ENCODE data around the gene DCBLD2.

Gene DCBLD2

GRCh38 chr3:98829246-98829832, 72.2 kb downstream of the DCBLD2 start:
- no peak overlapping the region for H3K4me3 ChIP-seq (ENCODE audit: low read depth, low read length)
- DNase-seq (ENCODE audit: low read depth), result no peak
- TF ChIP-seq CTCF (IDR thresholded peaks at IDR 0.05; ENCODE audit: control insufficient read depth, extremely low read depth, insufficient read depth), result no peak

- H3K4me3 ChIP-seq (ENCODE audit: low read depth, low read length), result no peak overlapping the region
- TF ChIP-seq CTCF (IDR thresholded peaks at IDR 0.05; ENCODE audit: control insufficient read depth, extremely low read depth, insufficient read depth), result no peak
- no peak for DNase-seq (ENCODE audit: low read depth)
Measured at GRCh38 chr3:98827221-98827920, 74.1 kb downstream of the DCBLD2 start.

GRCh38 chr3:98826126-98826525, 75.4 kb downstream of the DCBLD2 start:
- H3K4me3 ChIP-seq (ENCODE audit: low read depth, low read length), result no peak overlapping the region
- DNase-seq (ENCODE audit: low read depth), result no peak
- TF ChIP-seq CTCF (IDR thresholded peaks at IDR 0.05; ENCODE audit: control insufficient read depth, extremely low read depth, insufficient read depth), result no peak

GRCh38 chr3:98824256-98824655, 77.2 kb downstream of the DCBLD2 start:
- DNase-seq (ENCODE audit: low read depth), result no peak
- H3K4me3 ChIP-seq (ENCODE audit: low read depth, low read length), result no peak overlapping the region
- TF ChIP-seq CTCF (IDR thresholded peaks at IDR 0.05; ENCODE audit: control insufficient read depth, extremely low read depth, insufficient read depth), result no peak

- H3K4me3 ChIP-seq (ENCODE audit: low read depth, low read length), result no peak overlapping the region
- DNase-seq (ENCODE audit: low read depth), result no peak
- no peak for TF ChIP-seq CTCF (IDR thresholded peaks at IDR 0.05; ENCODE audit: control insufficient read depth, extremely low read depth, insufficient read depth)
Measured at GRCh38 chr3:98823791-98824190, 77.7 kb downstream of the DCBLD2 start.

- TF ChIP-seq CTCF (IDR thresholded peaks at IDR 0.05; ENCODE audit: control insufficient read depth, extremely low read depth, insufficient read depth), result no peak
- H3K4me3 ChIP-seq (ENCODE audit: low read depth, low read length), result no peak overlapping the region
- DNase-seq (ENCODE audit: low read depth), result no peak
Measured at GRCh38 chr3:98821063-98821462, 80.4 kb downstream of the DCBLD2 start.

All from LNCaP clone FGC (cell line).